Measurements from ENCODE around the gene TP53TG5. TPM values are rescaled to one million over a fixed set of nuclear protein-coding genes. Genes with fewer than 3 reads are reported as not detected.

Gene TP53TG5
- total RNA-seq, 2 donors from 2014 or later = 2.0 to 2.4 TPM

DNA sequence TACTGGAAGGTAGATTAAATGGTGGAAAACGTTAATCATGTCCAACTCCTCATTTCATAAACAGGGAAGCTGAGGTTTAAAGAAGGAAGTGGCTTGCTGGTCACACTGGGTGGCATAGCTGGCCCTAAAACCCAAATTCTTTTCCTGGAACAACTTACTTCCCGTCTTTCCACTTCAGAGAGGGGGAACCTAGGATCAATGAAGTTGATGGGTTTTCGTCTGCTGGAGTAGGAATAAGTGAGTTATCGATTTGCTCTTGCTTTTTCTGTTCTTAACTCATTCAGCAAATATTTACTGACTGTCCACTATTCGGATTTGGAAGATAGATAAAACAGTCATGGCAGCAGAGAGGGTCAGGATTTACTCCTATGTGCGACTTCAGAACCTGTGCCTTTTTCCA is 16.3 kb downstream of the TP53TG5 start:
- no peak overlapping the region for H3K27ac Mint-ChIP-seq
- H3K9me3 ChIP-seq (ENCODE audit: control insufficient read depth, low read length) = no peaks in the 10 kb centered on the region
- no peak overlapping the region for H3K27ac ChIP-seq (ENCODE audit: low read depth, low read length)

DNA sequence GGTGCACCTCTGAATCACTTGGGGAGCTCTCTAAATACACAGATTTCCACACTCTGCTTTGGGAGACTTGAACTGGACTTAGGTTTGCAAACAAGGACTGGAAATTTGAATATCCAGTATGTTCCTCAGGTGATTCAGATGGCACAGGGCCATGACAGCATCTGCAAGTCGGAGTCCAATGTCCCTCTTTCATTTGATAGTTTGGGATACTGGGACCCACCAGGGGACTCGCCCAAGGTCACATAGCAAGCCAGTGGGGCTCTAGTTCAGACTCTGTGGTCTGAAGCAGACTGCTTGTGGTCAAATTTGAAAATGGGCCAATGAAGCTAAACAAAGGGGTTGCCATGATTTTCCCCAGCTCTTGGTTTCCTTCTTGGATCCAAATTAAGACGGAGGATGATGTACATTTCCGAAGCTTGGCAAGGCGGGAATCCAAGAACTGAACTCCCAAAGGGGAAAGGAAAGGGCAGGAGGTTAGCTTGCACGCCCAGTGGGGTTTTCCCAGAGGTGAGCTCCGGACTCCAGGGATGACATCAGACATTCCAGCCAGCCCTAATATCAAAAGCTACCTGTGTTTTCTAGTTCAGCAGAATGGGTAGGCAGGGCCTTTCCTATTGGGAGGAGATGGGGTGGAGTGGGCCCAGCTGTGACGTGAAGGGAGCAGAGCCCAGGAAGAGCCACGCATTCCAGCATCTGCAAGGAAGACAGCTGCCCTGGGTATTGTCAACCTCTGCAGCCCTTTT is 18.5 kb downstream of the TP53TG5 start:
- Mint-ChIP-seq H3K27me3 (ENCODE audit: insufficient read depth) (no peaks in the 10 kb centered on the region), H3K4me3 (no peak overlapping the region), H3K4me1 (peaks cover 18% of the 10 kb centered on the region), H3K9me3 (no peaks in the 10 kb centered on the region), H3K27ac (no peak overlapping the region), H3K36me3 (ENCODE audit: low read depth) (no peaks in the 10 kb centered on the region)
- H3K27me3 ChIP-seq (ENCODE audit: control insufficient read depth, insufficient read depth, low read length, poor library complexity, severe bottlenecking) = no peaks in the 10 kb centered on the region
- H3K4me3 ChIP-seq (ENCODE audit: low read length) = no peak overlapping the region
- H3K9me3 ChIP-seq (ENCODE audit: control insufficient read depth, low read length) = no peaks in the 10 kb centered on the region
- 91 to 96% methylated on average over 8 to 9 of the region's 9 CpGs for WGBS, 2 experiments (ENCODE audit: insufficient coverage in 1 of 2, insufficient read length in 1 of 2)
- no peak overlapping the region for H3K9ac ChIP-seq (ENCODE audit: extremely low read depth, low read length, poor library complexity, severe bottlenecking)
- TF ChIP-seq, protein P1, sequence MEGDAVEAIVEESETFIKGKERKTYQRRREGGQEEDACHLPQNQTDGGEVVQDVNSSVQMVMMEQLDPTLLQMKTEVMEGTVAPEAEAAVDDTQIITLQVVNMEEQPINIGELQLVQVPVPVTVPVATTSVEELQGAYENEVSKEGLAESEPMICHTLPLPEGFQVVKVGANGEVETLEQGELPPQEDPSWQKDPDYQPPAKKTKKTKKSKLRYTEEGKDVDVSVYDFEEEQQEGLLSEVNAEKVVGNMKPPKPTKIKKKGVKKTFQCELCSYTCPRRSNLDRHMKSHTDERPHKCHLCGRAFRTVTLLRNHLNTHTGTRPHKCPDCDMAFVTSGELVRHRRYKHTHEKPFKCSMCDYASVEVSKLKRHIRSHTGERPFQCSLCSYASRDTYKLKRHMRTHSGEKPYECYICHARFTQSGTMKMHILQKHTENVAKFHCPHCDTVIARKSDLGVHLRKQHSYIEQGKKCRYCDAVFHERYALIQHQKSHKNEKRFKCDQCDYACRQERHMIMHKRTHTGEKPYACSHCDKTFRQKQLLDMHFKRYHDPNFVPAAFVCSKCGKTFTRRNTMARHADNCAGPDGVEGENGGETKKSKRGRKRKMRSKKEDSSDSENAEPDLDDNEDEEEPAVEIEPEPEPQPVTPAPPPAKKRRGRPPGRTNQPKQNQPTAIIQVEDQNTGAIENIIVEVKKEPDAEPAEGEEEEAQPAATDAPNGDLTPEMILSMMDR (conservative IDR thresholded peaks at IDR 0.05) = no peak
- peak; percentile 51 for DNase-seq
- H3K27ac ChIP-seq (ENCODE audit: low read depth, low read length) = no peak overlapping the region
- H3K36me3 ChIP-seq (ENCODE audit: control insufficient read depth, insufficient read depth, low read length) = no peaks in the 10 kb centered on the region
- H3K4me1 ChIP-seq (ENCODE audit: control insufficient read depth, insufficient read depth, low read length) = peaks cover 2% of the 10 kb centered on the region

More for the DNA sequence above, 16.3 kb downstream of the TP53TG5 start:
- DNase-seq = peak; percentile 10
- Mint-ChIP-seq H3K27me3 (ENCODE audit: insufficient read depth) (no peaks in the 10 kb centered on the region), H3K36me3 (ENCODE audit: low read depth) (peaks cover 11% of the 10 kb centered on the region), H3K9me3 (no peaks in the 10 kb centered on the region), H3K4me3 (no peak overlapping the region), H3K4me1 (peaks cover 26% of the 10 kb centered on the region)
- WGBS, 2 experiments (ENCODE audit: insufficient coverage in 1 of 2, insufficient read length in 1 of 2) = 90 to 100% methylated on average over 3 to 6 of the region's 6 CpGs
- TF ChIP-seq, protein P1 (conservative IDR thresholded peaks at IDR 0.05) = no peak
- H3K4me1 ChIP-seq (ENCODE audit: control insufficient read depth, insufficient read depth, low read length) = no peaks in the 10 kb centered on the region
- peaks cover 16% of the 10 kb centered on the region for H3K36me3 ChIP-seq (ENCODE audit: control insufficient read depth, insufficient read depth, low read length)
- H3K9ac ChIP-seq (ENCODE audit: extremely low read depth, low read length, poor library complexity, severe bottlenecking) = no peak overlapping the region
- H3K27me3 ChIP-seq (ENCODE audit: control insufficient read depth, insufficient read depth, low read length, poor library complexity, severe bottlenecking) = no peaks in the 10 kb centered on the region
- no peak overlapping the region for H3K4me3 ChIP-seq (ENCODE audit: low read length)

DNA sequence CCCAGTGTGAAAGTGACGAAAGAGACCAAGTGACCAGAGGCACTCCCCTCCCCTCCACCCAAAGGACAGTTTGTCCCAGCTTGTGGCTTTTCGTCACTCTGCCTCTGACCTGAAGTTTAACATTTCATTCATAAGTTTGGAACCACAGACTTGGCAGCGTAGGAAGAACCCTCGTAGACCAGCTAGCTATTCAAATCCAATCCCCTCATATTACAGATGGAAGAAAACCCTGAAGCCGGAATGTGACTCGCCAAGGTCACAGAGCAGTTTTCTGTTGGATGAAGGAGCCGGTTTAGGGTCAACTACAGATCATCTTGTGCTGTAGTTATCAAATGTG is 19.1 kb downstream of the TP53TG5 start:
- Mint-ChIP-seq H3K4me1 (peaks cover 20% of the 10 kb centered on the region), H3K27me3 (ENCODE audit: insufficient read depth) (no peaks in the 10 kb centered on the region), H3K4me3 (no peak overlapping the region), H3K27ac (no peak overlapping the region), H3K36me3 (ENCODE audit: low read depth) (no peaks in the 10 kb centered on the region), H3K9me3 (no peaks in the 10 kb centered on the region)
- Histone ChIP-seq H3K27ac (ENCODE audit: low read depth, low read length) (no peak overlapping the region), H3K9me3 (ENCODE audit: control insufficient read depth, low read length) (no peaks in the 10 kb centered on the region), H3K9ac (ENCODE audit: extremely low read depth, low read length, poor library complexity, severe bottlenecking) (no peak overlapping the region), H3K4me1 (ENCODE audit: control insufficient read depth, insufficient read depth, low read length) (peaks cover 2% of the 10 kb centered on the region), H3K27me3 (ENCODE audit: control insufficient read depth, insufficient read depth, low read length, poor library complexity, severe bottlenecking) (no peaks in the 10 kb centered on the region), H3K4me3 (ENCODE audit: low read length) (no peak overlapping the region), H3K36me3 (ENCODE audit: control insufficient read depth, insufficient read depth, low read length) (no peaks in the 10 kb centered on the region)
- no peak for DNase-seq
- TF ChIP-seq, protein P1 (conservative IDR thresholded peaks at IDR 0.05) = no peak
- 88 to 91% methylated on average over 3 to 7 of the region's 7 CpGs for WGBS, 2 experiments (ENCODE audit: insufficient coverage in 1 of 2, insufficient read length in 1 of 2)
